Adrenal gland (tissue), 5 donors: ENCODE data around the gene MRI1.

Experiments
- POLR2A ChIP-seq, 2 donors: fragments of 450-650 bp; IDR thresholded peaks; one replicate each; pipeline ENCODE4 v1.6.1; 2017; ENCODE audit warnings: antibody characterized with exemption in 2 of 2, mild to moderate bottlenecking in 2 of 2, moderate library complexity in 1 of 2
- TF ChIP-seq, protein P1 (sequence below), 6 experiments: fragments of 450-650 bp in 4 of 6; fragments of 200-600 bp in 2 of 6; sonication (generic) in 1 of 6; IDR thresholded peaks; 1 replicate in 5 of 6; 2 replicates in 1 of 6; pipeline versions ENCODE4 v1.5.1 to v1.8.0; 2016 to 2021; ENCODE audit warnings: antibody characterized with exemption in 6 of 6, mild to moderate bottlenecking in 2 of 6, moderate library complexity in 1 of 6
- donor health status: DM: no; HTN: no; CAD: no.

DNA sequence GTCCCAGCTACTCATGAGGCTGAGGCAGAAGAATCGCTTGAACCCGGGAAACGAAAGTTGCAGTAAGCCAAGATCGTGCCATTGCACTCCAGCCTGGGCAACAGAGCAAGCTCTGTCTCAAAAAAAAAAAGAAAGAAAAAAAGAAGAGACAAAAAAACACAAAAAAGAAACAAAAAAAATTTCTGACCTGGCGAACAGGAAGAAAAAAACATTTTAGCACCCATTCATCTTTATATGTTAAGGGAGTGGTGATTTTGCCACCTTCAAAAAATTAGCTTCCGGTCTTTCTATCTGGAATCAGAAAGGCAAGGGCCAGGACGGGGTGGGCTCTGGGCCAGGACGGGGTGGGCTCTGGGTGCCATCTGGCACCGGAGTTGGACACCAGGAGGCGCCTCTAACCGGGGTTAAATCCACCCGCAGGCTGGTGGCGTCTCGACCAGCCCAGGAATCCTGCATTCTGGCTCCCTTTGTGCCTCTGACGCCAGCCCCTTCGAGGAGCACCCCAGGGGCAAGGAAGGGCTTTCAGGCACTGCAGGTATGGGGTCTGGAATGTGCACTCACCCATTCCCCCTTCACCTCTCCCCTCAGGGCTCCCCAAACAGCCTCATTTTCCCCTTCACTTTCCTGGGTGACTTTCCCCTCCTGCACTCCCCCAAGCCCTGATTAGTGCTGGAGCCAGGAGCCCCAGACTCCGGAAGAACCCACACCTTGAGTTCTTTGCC is 20.6 kb downstream of the MRI1 start:
- TF ChIP-seq, protein P1, sequence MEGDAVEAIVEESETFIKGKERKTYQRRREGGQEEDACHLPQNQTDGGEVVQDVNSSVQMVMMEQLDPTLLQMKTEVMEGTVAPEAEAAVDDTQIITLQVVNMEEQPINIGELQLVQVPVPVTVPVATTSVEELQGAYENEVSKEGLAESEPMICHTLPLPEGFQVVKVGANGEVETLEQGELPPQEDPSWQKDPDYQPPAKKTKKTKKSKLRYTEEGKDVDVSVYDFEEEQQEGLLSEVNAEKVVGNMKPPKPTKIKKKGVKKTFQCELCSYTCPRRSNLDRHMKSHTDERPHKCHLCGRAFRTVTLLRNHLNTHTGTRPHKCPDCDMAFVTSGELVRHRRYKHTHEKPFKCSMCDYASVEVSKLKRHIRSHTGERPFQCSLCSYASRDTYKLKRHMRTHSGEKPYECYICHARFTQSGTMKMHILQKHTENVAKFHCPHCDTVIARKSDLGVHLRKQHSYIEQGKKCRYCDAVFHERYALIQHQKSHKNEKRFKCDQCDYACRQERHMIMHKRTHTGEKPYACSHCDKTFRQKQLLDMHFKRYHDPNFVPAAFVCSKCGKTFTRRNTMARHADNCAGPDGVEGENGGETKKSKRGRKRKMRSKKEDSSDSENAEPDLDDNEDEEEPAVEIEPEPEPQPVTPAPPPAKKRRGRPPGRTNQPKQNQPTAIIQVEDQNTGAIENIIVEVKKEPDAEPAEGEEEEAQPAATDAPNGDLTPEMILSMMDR (IDR thresholded peaks at IDR 0.05), result peak; percentile 55 to 81 (median 74)
- TF ChIP-seq POLR2A (IDR thresholded peaks at IDR 0.05), result no peak
